ENCODE measurements around the gene KLF6.

Gene KLF6

DNA sequence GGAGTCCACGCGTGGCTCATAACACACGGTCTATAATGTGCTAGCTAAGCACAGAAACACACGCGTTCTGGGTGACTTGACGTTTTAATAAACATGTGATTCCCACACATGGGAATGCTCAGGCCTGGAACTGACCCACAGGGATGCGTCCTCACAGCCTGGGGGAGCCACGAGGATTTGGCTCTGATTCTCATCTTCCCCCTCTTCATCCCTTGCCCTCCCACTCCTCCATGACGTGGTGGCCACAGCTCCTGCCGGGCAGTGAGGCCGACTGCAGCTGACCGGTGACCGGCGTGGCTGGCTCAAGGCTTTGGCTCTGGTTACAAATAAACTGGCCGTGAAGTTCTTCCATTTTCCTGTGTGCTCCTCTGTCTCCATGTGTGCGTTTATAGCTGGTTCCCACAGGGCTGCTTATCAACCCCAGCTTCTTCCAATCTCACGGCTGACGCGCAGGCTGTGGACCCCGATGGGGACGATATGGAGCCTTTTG, 40.9 kb upstream of the KLF6 start:
- Histone ChIP-seq H3K27me3 (no peaks in the 10 kb centered on the region), H3K27ac (no peak overlapping the region), H3K36me3 (no peaks in the 10 kb centered on the region), H3K4me1 (ENCODE audit: control insufficient read depth in 1 of 2, insufficient read depth in 1 of 2, low read depth in 1 of 2, low read length in 1 of 2) (peaks cover 14 to 17% of the 10 kb centered on the region in 2 experiments), H3K4me3 (ENCODE audit: low read depth in 1 of 2, low read length in 1 of 2) (no peak overlapping the region), H3K9me3 (no peaks in the 10 kb centered on the region)
- TF ChIP-seq, protein P1, sequence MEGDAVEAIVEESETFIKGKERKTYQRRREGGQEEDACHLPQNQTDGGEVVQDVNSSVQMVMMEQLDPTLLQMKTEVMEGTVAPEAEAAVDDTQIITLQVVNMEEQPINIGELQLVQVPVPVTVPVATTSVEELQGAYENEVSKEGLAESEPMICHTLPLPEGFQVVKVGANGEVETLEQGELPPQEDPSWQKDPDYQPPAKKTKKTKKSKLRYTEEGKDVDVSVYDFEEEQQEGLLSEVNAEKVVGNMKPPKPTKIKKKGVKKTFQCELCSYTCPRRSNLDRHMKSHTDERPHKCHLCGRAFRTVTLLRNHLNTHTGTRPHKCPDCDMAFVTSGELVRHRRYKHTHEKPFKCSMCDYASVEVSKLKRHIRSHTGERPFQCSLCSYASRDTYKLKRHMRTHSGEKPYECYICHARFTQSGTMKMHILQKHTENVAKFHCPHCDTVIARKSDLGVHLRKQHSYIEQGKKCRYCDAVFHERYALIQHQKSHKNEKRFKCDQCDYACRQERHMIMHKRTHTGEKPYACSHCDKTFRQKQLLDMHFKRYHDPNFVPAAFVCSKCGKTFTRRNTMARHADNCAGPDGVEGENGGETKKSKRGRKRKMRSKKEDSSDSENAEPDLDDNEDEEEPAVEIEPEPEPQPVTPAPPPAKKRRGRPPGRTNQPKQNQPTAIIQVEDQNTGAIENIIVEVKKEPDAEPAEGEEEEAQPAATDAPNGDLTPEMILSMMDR (IDR thresholded peaks at IDR 0.05): no peak

DNA sequence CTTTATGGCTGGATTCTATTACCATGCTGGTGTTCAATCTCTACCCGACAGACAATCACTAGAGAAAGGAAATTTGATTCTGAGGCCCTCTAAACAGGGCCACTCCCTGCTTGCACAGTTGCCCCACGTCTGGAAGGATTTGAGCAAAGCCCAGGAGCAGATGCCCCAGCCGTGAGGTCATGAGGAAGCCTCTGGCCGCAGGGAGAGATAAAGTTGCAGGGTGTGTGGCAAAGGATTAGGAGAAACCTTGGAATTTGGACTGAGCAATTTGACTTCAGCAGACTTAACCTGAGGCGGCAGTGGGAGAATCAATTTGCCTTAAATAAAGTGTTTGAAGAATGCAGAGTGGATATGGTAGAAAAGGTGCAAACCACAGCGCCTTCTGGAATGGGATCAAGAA, 40.2 kb upstream of the KLF6 start:
- no peak overlapping the region for H3K27ac ChIP-seq
- TF ChIP-seq, protein P1 (IDR thresholded peaks at IDR 0.05): no peak
- no peaks in the 10 kb centered on the region for H3K27me3 ChIP-seq
- H3K4me3 ChIP-seq (ENCODE audit: low read depth in 1 of 2, low read length in 1 of 2): no peak overlapping the region
- peaks cover 14 to 17% of the 10 kb centered on the region in 2 experiments for H3K4me1 ChIP-seq (ENCODE audit: control insufficient read depth in 1 of 2, insufficient read depth in 1 of 2, low read depth in 1 of 2, low read length in 1 of 2)
- no peaks in the 10 kb centered on the region for H3K36me3 ChIP-seq
- H3K9me3 ChIP-seq: no peaks in the 10 kb centered on the region

DNA sequence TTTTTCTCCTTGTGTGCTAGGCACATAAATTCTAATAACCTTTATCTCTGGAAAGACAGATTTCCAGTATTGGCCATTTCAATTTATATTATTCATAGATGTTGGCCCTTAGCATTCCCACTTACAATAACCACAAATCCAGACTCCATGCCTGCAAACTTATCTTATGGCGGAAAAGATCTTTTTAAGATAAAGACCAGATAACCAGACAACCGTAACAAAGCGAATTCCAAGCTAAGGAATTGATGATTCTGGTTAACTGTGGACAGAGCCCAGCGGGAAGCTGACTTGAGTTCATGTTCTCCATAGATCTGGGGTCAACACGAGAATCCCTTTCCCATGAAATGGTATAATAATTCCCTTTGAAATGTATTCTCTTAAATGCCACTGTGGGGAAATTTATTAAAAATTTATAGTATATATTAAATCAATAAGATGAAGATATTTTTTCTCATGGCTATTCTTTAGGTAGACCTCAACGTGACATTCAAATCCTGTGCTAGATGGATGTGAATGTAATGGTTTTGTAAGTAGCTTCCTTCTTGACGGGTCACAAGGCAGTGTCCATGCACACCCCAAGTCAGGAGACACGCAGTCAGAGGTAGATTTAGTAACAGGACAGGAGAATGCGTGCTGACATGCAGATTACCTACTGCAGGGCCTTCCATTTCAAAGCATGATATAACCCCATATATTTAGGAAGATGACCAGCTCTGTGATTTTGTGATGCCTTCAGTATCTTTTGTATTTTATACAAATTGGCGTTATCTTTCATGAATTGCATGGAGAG, 37.7 kb upstream of the KLF6 start:
- H3K27ac ChIP-seq: no peak overlapping the region
- no peaks in the 10 kb centered on the region for H3K9me3 ChIP-seq
- H3K4me1 ChIP-seq (ENCODE audit: control insufficient read depth in 1 of 2, insufficient read depth in 1 of 2, low read depth in 1 of 2, low read length in 1 of 2): no peaks in the 10 kb centered on the region
- H3K27me3 ChIP-seq: no peaks in the 10 kb centered on the region
- no peak overlapping the region for H3K4me3 ChIP-seq (ENCODE audit: low read depth in 1 of 2, low read length in 1 of 2)
- TF ChIP-seq, protein P1 (IDR thresholded peaks at IDR 0.05): no peak
- no peaks in the 10 kb centered on the region for H3K36me3 ChIP-seq

DNA sequence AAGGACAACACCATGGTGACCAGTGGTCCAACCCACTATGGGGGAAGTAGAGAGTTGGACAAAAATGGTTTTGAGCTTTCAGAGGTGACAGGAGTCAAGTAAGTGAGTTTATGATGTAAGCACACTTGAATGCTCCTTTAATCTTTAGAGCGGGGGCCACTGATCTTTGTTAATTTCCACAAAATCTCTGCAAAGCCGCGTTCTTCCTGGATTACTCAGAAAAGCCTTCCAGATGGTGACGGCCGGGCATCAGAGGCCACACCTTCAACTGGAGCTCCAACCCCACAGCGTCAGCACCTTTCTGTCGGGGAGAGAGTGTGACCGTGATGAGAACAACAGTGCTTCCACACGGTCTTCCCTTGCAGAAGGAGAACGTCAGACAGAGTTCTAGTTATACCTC, 35.2 kb upstream of the KLF6 start:
- Histone ChIP-seq H3K4me1 (ENCODE audit: control insufficient read depth in 1 of 2, insufficient read depth in 1 of 2, low read depth in 1 of 2, low read length in 1 of 2) (no peaks in the 10 kb centered on the region), H3K27ac (no peak overlapping the region), H3K9me3 (no peaks in the 10 kb centered on the region), H3K4me3 (ENCODE audit: low read depth in 1 of 2, low read length in 1 of 2) (no peak overlapping the region), H3K27me3 (no peaks in the 10 kb centered on the region), H3K36me3 (no peaks in the 10 kb centered on the region)
- TF ChIP-seq, protein P1 (IDR thresholded peaks at IDR 0.05): no peak

DNA sequence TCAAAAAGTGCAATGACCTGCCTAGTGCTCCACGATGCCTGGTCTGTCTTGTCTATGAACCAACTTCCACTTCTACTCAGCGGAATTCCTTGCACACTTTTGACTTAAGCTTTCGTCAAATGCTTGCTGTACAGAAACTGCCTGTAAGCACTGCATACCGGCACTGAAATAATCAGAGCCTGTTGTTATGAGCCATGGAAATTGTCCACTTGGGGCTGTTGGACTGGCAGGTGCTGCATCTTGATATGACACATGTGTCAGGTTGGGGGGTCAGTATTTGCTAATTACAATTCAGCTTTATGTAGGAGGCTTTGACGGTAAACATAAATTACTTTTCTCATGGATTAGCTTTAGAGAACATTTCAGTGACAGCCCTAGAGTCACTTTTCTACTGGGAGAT, 32.0 kb upstream of the KLF6 start:
- TF ChIP-seq, protein P1 (IDR thresholded peaks at IDR 0.05): no peak

More for the DNA sequence above, 32.0 kb upstream of the KLF6 start:
- no peaks in the 10 kb centered on the region for H3K36me3 ChIP-seq
- H3K4me3 ChIP-seq (ENCODE audit: low read depth in 1 of 2, low read length in 1 of 2): no peak overlapping the region
- no peak overlapping the region for H3K27ac ChIP-seq
- no peaks in the 10 kb centered on the region for H3K27me3 ChIP-seq
- no peaks in the 10 kb centered on the region for H3K9me3 ChIP-seq
- H3K4me1 ChIP-seq (ENCODE audit: control insufficient read depth in 1 of 2, insufficient read depth in 1 of 2, low read depth in 1 of 2, low read length in 1 of 2): no peaks in the 10 kb centered on the region
